ENCODE measurements around the gene DEDD. TPM values are rescaled to one million over a fixed set of nuclear protein-coding genes. Genes with fewer than 3 reads are reported as not detected.

The DEDD gene
- total RNA-seq, 1 experiment from 2014 or later = 32.8 TPM

DNA sequence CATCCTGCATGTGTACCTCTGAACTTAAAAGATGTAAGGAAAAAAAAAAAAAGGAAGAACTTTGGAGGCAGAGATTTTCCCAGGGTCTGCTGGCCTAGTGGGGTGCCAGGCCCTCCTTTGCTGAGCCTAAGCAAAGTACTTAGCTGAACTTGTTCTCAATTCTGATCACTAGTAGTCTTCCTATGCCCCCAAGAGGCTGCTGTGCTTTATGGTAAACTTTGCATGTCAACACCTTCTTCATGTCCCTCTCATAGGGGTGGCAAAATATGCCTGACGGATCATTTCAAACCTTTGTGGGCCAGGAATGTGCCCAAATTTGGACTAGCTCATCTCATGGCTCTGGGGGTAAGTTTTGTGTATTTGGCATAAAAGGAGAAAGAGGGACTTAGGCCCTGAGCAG, 25.4 kb upstream of the DEDD start:
- H3K9me3 ChIP-seq (ENCODE audit: control insufficient read depth in 1 of 2, insufficient read depth in 1 of 2, low read depth in 1 of 2, low read length in 2 of 2) = no peaks in the 10 kb centered on the region
- no TSS peak for BruUV-seq (replicated peaks)
- DNase-seq (ENCODE audit: low read depth, low spot score) (no peak), ATAC-seq (no peak)
- TF ChIP-seq POLR2AphosphoS5 (IDR thresholded peaks at IDR 0.05; ENCODE audit: low read depth, low read length) (no peak), ELF1 (IDR thresholded peaks at IDR 0.05; ENCODE audit: borderline replicate concordance, low read depth) (no peak), CEBPB (IDR thresholded peaks at IDR 0.05; ENCODE audit: low read depth) (no peak), POLR2A (IDR thresholded peaks at IDR 0.05; ENCODE audit: borderline replicate concordance, extremely low read depth, insufficient read depth, insufficient read length) (no peak), CBX3 (IDR thresholded peaks at IDR 0.05; ENCODE audit: low read depth) (no peak), EZH2 (IDR thresholded peaks at IDR 0.05) (no peak), FOSL1 (IDR thresholded peaks at IDR 0.05; ENCODE audit: low read depth) (no peak), RAD21 (IDR thresholded peaks at IDR 0.05; ENCODE audit: low read depth) (no peak), SRF (IDR thresholded peaks at IDR 0.05; ENCODE audit: low read depth) (no peak), EZH2phosphoT487 (IDR thresholded peaks at IDR 0.05; ENCODE audit: borderline replicate concordance) (no peak), JUND (IDR thresholded peaks at IDR 0.05) (no peak), SP1 (IDR thresholded peaks at IDR 0.05; ENCODE audit: low read depth) (no peak), YY1 (IDR thresholded peaks at IDR 0.05; ENCODE audit: extremely low read depth, insufficient replicate concordance, low read depth, low read length) (no peak)
- TF ChIP-seq, protein P1, sequence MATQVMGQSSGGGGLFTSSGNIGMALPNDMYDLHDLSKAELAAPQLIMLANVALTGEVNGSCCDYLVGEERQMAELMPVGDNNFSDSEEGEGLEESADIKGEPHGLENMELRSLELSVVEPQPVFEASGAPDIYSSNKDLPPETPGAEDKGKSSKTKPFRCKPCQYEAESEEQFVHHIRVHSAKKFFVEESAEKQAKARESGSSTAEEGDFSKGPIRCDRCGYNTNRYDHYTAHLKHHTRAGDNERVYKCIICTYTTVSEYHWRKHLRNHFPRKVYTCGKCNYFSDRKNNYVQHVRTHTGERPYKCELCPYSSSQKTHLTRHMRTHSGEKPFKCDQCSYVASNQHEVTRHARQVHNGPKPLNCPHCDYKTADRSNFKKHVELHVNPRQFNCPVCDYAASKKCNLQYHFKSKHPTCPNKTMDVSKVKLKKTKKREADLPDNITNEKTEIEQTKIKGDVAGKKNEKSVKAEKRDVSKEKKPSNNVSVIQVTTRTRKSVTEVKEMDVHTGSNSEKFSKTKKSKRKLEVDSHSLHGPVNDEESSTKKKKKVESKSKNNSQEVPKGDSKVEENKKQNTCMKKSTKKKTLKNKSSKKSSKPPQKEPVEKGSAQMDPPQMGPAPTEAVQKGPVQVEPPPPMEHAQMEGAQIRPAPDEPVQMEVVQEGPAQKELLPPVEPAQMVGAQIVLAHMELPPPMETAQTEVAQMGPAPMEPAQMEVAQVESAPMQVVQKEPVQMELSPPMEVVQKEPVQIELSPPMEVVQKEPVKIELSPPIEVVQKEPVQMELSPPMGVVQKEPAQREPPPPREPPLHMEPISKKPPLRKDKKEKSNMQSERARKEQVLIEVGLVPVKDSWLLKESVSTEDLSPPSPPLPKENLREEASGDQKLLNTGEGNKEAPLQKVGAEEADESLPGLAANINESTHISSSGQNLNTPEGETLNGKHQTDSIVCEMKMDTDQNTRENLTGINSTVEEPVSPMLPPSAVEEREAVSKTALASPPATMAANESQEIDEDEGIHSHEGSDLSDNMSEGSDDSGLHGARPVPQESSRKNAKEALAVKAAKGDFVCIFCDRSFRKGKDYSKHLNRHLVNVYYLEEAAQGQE (IDR thresholded peaks at IDR 0.05; ENCODE audit: low read depth) = no peak
- TF ChIP-seq, protein P2, sequence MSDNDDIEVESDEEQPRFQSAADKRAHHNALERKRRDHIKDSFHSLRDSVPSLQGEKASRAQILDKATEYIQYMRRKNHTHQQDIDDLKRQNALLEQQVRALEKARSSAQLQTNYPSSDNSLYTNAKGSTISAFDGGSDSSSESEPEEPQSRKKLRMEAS (IDR thresholded peaks at IDR 0.05) = no peak
- TF ChIP-seq, protein P3, sequence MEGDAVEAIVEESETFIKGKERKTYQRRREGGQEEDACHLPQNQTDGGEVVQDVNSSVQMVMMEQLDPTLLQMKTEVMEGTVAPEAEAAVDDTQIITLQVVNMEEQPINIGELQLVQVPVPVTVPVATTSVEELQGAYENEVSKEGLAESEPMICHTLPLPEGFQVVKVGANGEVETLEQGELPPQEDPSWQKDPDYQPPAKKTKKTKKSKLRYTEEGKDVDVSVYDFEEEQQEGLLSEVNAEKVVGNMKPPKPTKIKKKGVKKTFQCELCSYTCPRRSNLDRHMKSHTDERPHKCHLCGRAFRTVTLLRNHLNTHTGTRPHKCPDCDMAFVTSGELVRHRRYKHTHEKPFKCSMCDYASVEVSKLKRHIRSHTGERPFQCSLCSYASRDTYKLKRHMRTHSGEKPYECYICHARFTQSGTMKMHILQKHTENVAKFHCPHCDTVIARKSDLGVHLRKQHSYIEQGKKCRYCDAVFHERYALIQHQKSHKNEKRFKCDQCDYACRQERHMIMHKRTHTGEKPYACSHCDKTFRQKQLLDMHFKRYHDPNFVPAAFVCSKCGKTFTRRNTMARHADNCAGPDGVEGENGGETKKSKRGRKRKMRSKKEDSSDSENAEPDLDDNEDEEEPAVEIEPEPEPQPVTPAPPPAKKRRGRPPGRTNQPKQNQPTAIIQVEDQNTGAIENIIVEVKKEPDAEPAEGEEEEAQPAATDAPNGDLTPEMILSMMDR (IDR thresholded peaks at IDR 0.05 in 2 of 3, conservative IDR thresholded peaks at IDR 0.05 in 1 of 3; ENCODE audit: borderline replicate concordance in 1 of 3, insufficient read depth in 1 of 3, low read depth in 2 of 3, low read length in 2 of 3) = no peak
- intact Hi-C loops (cut with micrococcal nuclease) = no loop called here
- no peak overlapping the region for H2AFZ ChIP-seq (ENCODE audit: low read depth, low read length, poor library complexity, severe bottlenecking)
- H3K9ac ChIP-seq (ENCODE audit: low read length) = no peak overlapping the region
- peaks cover 0 to 10% of the 10 kb centered on the region in 2 experiments; a peak in 1 of 4 replicates for H3K36me3 ChIP-seq (ENCODE audit: control insufficient read depth in 1 of 2, insufficient read depth in 2 of 2, low read length in 2 of 2)
- H4K20me1 ChIP-seq (ENCODE audit: insufficient read depth) = no peaks in the 10 kb centered on the region
- no peaks in the 10 kb centered on the region for H3K27me3 ChIP-seq (ENCODE audit: insufficient read depth, low read length)
- no peak overlapping the region for H3K4me3 ChIP-seq (replicated peaks in 1 of 2; ENCODE audit: low read depth in 1 of 2, low read length in 2 of 2)
- CTCF ChIA-PET = no interaction called here
- peak overlapping the region; percentile 53; the same call in 1 of the 2 replicates for H3K27ac ChIP-seq (ENCODE audit: low read depth, low read length)
- POLR2A ChIA-PET = interaction anchor here (1.3 to 1.5 kb wide), 2 partner anchors 8 to 25 kb away, joined by 4 to 6 read pairs; partner anchors contain the start of genes DEDD and PPOX
- H3K79me2 ChIP-seq (ENCODE audit: insufficient read depth, low read length) = peaks cover 16% of the 10 kb centered on the region; the same call in 1 of the 2 replicates
- RAD21 ChIA-PET (ENCODE audit: low non-redundant PET in 1 of 2, low total read pairs in 2 of 2, uncharacterized antibody in 2 of 2, unreplicated experiment in 2 of 2) = no interaction called here
- no peaks in the 10 kb centered on the region for H3K9me2 ChIP-seq (ENCODE audit: insufficient read depth)
- H3K4me2 ChIP-seq (ENCODE audit: low read length) = no peak overlapping the region
- peaks cover 10 to 30% of the 10 kb centered on the region in 2 experiments; a peak in 3 of 4 replicates for H3K4me1 ChIP-seq (ENCODE audit: control insufficient read depth in 1 of 2, insufficient read depth in 2 of 2, low read length in 2 of 2)

Data from HCT116 (cell line).